Fibroblast of skin of left quadriceps (primary cell): ENCODE data around the gene PNRC2.
A peak's percentile ranks its signal among the peaks of the same experiment; 100 is the strongest.
"Not testable (repeated sequence)": the region's sequence is repeated elsewhere in the genome, so short reads cannot be mapped to it uniquely, and the experiment has no call there.

Experiments
- DNase-seq, 2 experiments: peaks; one replicate each; pipeline ENCODE4 v3.0.0-alpha.2; 2013; ENCODE audit warnings: low read depth in 2 of 2

The PNRC2 gene

DNA sequence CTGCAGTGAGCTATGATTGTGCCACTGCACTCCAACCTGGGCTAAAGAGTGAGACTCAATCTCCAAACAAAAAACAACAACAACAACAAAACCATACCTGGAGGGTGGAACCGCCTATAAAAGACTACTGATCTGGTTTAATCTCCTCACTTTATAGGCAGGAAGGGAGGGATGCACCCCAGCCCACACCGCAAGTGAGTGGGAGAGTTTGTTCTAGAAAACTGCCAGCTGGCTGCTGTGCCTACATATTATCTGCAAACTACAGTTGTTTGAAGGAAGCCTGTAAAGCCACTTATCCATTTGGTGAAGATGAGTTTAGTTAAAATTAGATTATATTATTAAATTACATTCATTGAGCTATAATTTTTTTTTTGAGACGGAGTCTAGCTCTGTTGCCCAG lies 29.6 kb downstream of the PNRC2 start:
- no peak for DNase-seq

DNA sequence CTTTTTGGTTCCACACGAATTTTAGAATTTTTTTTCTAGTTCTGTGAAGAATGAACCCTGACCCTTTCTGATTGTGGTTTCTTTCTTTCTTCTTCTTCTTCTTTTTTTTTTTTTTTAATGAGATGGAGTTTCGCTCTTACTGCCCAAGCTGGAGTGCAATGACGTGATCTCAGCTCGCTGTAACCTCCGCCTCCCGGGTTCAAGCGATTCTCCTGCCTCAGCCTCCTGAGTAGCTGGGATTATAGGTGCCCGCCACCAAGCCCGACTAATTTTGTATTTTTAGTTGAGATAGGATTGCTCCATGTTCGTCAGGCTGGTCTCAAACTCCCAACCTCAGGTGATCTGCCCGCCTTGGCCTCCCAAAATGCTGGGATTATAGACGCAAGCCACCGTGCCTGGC lies 32.4 kb downstream of the PNRC2 start:
- DNase-seq, result not testable (repeated sequence)

DNA sequence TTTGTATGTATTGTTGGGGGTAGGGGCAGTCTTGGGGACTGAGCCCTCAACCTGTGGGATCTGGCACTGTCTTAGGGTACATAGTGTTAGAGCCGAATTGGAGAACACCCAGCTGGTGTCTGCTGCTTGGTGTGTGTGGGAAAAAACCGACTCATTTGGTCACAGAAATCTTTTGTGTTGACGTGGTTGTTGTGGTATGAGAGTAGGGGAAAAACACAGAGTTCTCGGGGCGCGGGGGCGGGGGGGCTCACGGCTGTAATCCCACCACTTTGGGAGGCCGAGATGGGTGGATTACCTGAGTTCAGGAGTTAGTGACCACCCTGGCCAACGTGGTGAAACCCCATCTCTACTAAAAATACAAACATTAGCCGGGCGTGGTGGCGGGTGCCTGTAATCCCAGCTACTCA lies 35.8 kb downstream of the PNRC2 start:
- DNase-seq, result no peak

DNA sequence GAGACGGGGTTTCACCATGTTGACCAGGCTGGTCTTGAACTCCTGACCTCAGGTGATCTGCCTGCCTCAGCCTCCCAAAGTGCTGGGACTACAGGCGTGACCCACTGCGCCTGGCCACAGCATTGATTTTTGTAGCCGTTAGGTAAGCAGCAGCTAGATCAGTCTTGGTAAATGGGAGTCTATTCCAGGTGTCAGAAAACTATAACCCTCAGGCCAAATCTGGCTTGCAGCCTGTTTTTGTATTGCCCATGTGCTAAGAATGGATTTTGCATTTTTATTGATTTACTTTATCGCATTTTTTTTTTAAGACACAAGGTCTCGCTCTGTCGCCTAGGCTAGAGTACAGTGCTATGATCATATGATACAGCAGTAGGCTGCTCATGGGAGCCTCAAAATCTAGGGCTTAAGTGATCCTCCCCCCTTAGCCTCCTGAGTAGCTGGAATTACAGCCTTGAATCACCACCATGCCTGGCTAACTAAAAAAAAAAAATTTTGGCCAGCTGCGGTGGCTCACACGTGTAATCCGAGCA lies 37.1 kb downstream of the PNRC2 start:
- no peak for DNase-seq

DNA sequence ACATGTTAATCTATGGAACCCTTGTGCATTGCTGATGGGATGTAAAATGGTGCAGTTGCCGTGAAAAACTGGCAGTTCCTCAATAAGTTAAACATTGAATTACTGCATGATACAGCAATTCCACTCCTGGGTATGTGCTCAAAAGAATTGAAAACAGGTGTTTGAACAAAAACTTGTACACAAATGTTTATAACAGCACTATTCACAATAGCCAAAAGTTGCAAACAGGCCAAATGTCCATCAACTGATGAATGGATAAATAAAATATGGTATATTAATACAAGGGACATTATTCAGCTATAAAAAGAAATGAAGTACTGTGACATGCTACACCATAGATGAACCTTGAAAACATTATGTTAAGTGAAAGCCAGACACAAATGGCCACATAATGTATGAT lies 38.2 kb downstream of the PNRC2 start:
- DNase-seq, result no peak

DNA sequence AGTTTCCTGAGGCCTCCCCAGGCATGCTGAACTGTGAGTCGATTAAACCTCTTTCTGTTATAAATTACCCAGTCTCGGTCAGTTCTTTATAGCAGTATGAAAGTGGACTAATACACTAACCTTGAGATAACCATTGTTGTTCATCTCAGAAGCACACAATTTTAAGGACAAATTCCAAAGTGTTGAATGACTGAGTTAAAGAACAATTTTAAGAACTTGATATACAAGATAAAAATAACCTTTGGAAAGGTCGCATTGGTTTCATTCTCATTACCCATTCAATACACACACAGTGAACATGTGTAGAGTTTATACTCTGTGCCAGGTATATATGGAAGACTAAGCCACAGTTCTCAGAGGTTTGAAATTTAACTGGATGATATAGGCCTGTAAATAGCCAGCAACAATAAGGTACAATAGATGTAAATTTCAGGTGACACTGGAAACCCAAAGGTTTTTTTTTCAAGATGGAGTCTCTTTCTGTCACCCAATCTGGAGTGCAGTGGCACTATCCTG lies 39.6 kb downstream of the PNRC2 start:
- no peak for DNase-seq

DNA sequence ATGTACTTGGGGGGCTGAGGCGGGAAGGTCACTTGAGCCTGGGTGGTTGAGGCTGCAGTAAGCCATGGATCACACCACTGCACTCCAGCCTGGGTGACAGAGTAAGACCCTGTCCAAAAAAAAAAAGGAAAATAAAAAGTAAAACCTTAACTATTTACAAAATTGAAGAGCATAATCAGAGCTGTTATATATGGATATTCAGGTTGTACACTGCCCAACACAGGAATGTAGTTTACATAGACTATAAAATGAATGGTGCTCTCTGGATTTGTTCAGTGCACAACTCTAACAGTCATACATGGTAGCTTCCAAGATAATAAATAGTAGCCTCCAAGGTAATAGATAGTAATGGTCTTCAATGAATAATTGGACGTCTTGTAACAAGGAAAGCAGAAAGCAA lies 43.1 kb downstream of the PNRC2 start:
- no peak for DNase-seq

DNA sequence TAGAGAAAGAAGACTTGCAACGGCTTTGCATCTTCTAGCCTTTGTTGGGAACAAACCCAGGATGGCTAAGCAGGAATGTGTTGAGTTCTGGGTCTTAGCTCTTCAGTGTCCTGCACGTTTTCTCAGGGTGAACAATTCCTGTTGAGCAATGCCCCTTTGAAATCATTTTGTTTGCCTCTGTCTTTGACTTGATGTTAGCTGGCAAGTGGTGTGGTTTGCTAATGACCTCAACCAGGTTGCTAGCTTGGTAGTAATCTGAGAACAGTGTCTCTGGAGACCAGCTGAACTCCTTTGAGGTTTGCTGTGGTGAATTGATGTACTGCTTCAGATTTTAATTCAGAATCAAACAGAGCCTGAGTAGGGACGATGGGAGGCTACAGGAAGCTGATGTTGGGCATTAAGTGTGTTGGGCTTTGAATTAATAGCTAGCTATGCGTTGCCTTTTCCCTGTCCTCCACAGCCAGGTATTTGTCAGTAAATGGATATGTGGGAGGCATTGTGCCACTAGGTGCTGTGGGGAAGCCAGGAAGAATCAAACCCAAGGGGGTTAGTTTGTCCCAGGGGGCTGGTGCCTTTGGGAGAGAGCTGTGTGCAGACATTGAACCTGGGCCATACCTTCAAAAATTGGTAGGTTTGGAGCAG lies 43.8 kb downstream of the PNRC2 start:
- peak; percentile 64 to 66 for DNase-seq

DNA sequence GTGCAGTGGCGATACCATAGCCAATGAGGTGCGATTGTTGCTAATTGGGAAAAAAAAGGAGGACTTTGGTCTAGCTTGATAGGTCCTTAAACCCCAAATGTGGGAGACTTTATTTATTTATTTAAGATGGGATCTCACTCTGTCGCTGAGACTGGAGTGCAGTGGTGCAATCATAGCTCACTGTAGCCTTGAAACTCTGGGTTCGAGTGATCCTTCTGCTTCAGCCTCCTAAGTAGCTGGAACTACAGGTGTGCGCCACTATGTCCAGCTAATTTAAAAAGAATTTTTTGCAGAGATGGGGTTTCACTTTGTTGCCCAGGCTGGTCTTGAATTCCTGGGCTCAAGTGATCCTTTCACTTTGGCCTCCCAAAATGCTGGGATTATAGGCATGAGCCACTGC lies 44.5 kb downstream of the PNRC2 start:
- no peak for DNase-seq

DNA sequence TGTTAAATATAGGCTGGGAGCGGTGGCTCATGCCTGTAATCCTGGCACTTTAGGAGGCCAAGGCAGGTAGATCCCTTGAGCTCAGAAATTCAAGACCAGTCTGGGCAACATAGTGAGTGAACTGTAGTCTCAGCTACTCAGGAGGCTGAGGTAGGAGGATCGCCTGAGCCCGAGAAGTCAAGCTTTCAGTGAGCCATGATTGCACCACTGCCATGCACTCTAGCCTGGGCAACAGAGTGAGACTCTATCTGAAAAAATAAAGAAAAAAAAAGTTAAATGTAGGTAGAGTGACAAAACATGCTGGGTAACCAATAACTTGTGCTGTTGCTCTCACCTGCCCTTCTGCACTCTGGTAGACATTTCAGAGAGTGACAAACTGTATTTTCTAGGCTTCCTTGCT lies 45.5 kb downstream of the PNRC2 start:
- DNase-seq, result no peak

DNA sequence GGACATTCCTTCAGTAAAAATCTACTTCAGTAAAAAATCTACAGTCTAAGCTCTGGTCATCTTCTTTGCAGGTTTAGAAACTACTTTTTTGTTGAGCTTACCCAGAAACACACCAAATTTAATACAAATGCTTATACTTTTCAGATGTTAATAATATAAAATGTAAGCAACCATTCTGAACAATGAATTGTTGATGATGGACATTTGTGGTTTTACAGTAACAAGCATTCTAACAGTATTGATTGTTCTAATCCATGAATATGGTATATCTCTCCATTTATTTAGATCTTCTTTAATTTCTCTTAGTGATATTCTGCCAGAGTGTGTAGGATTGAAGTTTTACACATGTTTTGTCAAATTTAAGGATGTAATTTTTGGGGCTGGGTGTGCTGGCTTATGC lies 47.5 kb downstream of the PNRC2 start:
- DNase-seq, result no peak

DNA sequence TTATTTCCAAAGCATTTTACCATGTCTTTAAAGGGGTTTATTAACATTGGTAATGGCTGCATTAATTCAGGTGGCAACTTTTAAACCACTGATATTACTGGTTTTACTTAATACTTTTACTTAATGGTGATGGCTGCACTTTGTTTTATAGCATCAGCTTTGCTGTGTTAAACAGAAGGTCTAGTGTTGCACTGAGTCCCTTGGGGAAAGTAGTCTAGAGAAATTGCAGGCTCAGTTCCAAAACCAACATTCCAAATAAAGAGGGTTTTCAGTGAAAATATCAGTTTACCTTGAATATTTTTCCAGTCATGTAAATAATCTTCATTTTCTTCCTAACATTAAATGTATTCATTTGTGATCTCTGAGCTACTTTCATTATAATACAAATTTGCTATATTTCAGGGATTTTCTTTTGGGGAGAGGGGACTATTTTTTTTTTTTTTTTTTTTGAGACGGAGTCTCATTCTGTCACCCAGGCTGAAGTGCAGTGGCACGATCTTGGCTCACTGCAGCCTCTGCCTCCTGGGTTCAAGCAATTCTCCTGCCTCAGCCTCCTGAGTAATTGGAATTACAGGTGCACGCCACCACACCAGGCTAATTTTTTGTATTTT lies 49.1 kb downstream of the PNRC2 start:
- peak in 1 of 2 experiments; percentile 45 for DNase-seq

DNA sequence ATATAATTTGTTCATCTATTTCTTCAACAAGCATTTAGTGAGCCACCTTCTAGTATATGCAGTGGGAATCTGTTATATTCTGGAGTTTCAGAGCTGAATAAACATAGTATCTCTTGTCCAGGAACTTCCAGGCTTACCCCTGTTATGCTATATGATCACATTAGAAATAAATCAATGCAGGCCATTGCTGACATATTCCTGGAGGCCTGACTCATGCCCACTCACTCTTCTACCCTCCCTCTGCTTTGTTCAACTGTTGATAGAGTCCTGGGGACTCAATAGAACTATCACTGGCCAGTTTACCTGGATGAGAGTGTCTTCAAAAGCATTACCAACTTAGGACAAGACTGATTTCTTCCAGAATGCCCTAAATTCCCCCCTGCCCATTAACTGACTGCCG lies 49.8 kb downstream of the PNRC2 start:
- DNase-seq, result peak in 1 of 2 experiments; percentile 46

DNA sequence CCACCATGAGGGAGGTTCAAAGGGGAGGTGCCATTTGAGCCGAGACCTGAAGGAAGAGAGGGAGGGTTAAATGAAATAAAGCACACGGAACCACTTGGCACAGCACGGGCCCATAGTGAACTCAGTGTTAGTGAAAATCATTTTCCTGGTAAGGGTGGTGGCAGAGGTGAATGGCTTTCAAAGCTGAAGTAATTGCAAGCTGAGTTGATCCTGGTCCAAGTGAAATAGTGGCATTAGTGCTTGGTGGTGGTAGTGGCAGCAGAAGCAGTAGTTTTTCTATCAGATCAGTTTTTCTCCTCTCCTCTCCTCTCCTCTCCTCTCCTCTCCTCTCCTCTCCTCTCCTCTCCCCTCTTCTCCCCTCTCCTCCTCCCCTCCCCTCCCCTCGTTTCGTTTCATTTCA lies 51.0 kb downstream of the PNRC2 start:
- DNase-seq, result no peak

DNA sequence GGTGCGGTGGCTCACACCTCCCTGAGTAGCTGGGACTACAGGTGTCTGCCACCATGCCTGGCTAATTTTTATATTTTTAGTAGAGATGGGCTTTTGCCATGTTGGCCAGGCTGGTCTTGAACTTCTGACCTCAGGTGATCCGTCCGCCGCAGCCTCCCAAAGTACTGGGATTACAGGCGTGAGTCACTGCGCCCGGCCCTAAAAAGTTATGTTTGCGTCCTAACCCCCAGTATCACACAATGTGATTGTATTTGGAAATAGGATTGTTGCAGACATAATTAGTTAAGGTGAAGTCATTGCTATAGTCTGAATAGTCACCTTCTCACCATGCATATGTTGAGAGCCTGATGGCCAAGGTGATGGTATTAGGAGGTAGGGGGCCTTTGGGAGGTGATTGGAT lies 53.2 kb downstream of the PNRC2 start:
- not testable (repeated sequence) for DNase-seq
